ENCODE results near the gene ST7. TPM values are rescaled to one million over a fixed set of nuclear protein-coding genes. Genes with fewer than 3 reads are reported as not detected.
A peak's percentile ranks its signal among the peaks of the same experiment; 100 is the strongest.

ST7 gene
- total RNA-seq, 1 donor = 19.9 TPM

DNA sequence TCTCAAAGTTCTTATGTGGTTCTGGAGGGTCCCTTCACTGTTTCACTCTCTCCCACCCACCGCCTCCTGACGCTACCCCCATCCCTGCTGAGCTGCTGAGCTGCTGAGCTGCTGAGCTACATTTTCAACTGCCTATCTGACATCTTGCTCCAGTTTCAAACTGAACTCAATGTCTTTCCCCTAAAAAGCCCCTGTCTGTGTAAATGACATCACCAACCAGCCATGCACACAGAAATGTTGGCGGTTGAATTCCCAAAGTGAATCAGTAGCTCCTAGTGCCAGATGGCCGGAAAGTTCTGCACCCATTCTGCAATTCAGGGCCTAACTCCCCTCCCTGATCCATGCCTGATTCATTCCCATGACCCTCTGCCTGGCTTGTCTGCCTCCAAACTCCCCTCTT is 298.4 kb downstream of the ST7 start:
- peaks cover 5% of the 10 kb centered on the region for H3K27me3 ChIP-seq (ENCODE audit: insufficient read depth, low read length)
- peak overlapping the region; percentile 44 for H2AFZ ChIP-seq (ENCODE audit: low read length)
- TF ChIP-seq CTCF (IDR thresholded peaks at IDR 0.05; ENCODE audit: extremely low read depth, low read depth, low read length) = no peak
- peak overlapping the region; percentile 92 for H3K27ac ChIP-seq (ENCODE audit: low read depth, low read length)
- no peak overlapping the region for H3K4me3 ChIP-seq (ENCODE audit: insufficient read depth, low read length)
- no peaks in the 10 kb centered on the region for H4K20me1 ChIP-seq (ENCODE audit: insufficient read depth, low read length)
- H3K4me2 ChIP-seq (ENCODE audit: insufficient read depth, low read length) = peak overlapping the region; percentile 56
- H3K9me3 ChIP-seq (ENCODE audit: low read depth, low read length) = no peaks in the 10 kb centered on the region
- H3K36me3 ChIP-seq (ENCODE audit: insufficient read depth, low read length) = no peaks in the 10 kb centered on the region
- DNase-seq (ENCODE audit: insufficient read length, low spot score, missing footprints) = peak; percentile 86
- H3K79me2 ChIP-seq (ENCODE audit: insufficient read depth, low read length) = no peaks in the 10 kb centered on the region
- peaks cover 32% of the 10 kb centered on the region for H3K4me1 ChIP-seq (ENCODE audit: insufficient read depth, low read length)

DNA sequence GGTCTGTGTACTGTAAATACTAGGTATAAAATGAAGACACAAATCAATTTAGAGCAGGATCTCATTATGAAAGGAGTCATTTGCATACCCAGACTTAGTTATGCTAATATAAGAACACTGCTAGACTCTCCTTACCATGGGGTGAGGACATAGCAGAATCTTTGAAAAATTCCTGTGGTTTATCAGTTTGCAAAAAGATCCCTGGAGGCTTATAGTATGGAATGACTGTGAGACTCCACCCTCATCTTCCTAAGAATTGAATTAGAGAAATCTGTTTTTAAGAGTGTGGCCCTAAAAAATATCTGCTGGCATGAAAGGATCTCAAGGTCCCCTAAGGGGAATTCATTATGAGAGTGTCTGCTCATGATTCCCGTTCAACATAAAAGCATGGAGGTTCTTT is 306.3 kb downstream of the ST7 start:
- Histone ChIP-seq H3K27me3 (ENCODE audit: insufficient read depth, low read length) (peaks cover 40% of the 10 kb centered on the region), H3K4me3 (ENCODE audit: insufficient read depth, low read length) (no peak overlapping the region), H3K79me2 (ENCODE audit: insufficient read depth, low read length) (no peaks in the 10 kb centered on the region), H2AFZ (ENCODE audit: low read length) (no peak overlapping the region), H3K36me3 (ENCODE audit: insufficient read depth, low read length) (no peaks in the 10 kb centered on the region), H4K20me1 (ENCODE audit: insufficient read depth, low read length) (no peaks in the 10 kb centered on the region), H3K27ac (ENCODE audit: low read depth, low read length) (no peak overlapping the region), H3K4me1 (ENCODE audit: insufficient read depth, low read length) (peaks cover 13% of the 10 kb centered on the region), H3K4me2 (ENCODE audit: insufficient read depth, low read length) (peak overlapping the region; percentile 22), H3K9me3 (ENCODE audit: low read depth, low read length) (no peaks in the 10 kb centered on the region)
- DNase-seq (ENCODE audit: insufficient read length, low spot score, missing footprints) = no peak
- TF ChIP-seq CTCF (IDR thresholded peaks at IDR 0.05; ENCODE audit: extremely low read depth, low read depth, low read length) = no peak

- Histone ChIP-seq H3K27me3 (ENCODE audit: insufficient read depth, low read length) (peaks cover 27% of the 10 kb centered on the region), H3K4me3 (ENCODE audit: insufficient read depth, low read length) (no peak overlapping the region), H2AFZ (ENCODE audit: low read length) (no peak overlapping the region), H3K4me2 (ENCODE audit: insufficient read depth, low read length) (no peak overlapping the region), H3K79me2 (ENCODE audit: insufficient read depth, low read length) (no peaks in the 10 kb centered on the region), H3K9me3 (ENCODE audit: low read depth, low read length) (no peaks in the 10 kb centered on the region), H3K27ac (ENCODE audit: low read depth, low read length) (no peak overlapping the region), H4K20me1 (ENCODE audit: insufficient read depth, low read length) (no peaks in the 10 kb centered on the region), H3K36me3 (ENCODE audit: insufficient read depth, low read length) (no peaks in the 10 kb centered on the region), H3K4me1 (ENCODE audit: insufficient read depth, low read length) (peaks cover 13% of the 10 kb centered on the region)
- no peak for TF ChIP-seq CTCF (IDR thresholded peaks at IDR 0.05; ENCODE audit: extremely low read depth, low read depth, low read length)
- DNase-seq (ENCODE audit: insufficient read length, low spot score, missing footprints) = no peak
Measured at GRCh38 chr7:117262546-117262945, 309.2 kb downstream of the ST7 start.

DNA sequence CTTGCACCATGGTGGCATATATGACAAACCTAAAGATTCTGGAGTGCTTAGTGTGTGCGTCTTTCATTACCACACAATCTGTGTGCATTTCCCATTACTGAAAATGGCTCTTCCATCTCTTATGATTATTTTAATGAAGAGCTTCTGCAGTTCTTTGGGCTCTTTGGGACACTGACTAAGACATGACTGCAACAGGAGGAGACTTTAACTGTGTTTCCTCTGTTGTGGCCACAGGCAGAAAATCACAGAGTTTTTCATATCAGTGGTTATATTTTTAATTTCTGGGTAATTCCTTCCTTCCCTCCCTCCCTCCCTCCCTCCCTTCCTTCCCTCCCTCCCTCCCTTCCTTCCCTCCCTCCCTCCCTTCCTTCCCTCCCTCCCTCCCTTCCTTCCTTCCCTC is 311.4 kb downstream of the ST7 start:
- no peaks in the 10 kb centered on the region for H3K36me3 ChIP-seq (ENCODE audit: insufficient read depth, low read length)
- no peak for TF ChIP-seq CTCF (IDR thresholded peaks at IDR 0.05; ENCODE audit: extremely low read depth, low read depth, low read length)
- no peak overlapping the region for H2AFZ ChIP-seq (ENCODE audit: low read length)
- no peak for DNase-seq (ENCODE audit: insufficient read length, low spot score, missing footprints)
- no peaks in the 10 kb centered on the region for H3K79me2 ChIP-seq (ENCODE audit: insufficient read depth, low read length)
- no peaks in the 10 kb centered on the region for H3K9me3 ChIP-seq (ENCODE audit: low read depth, low read length)
- H3K4me3 ChIP-seq (ENCODE audit: insufficient read depth, low read length) = no peak overlapping the region
- H4K20me1 ChIP-seq (ENCODE audit: insufficient read depth, low read length) = no peaks in the 10 kb centered on the region
- no peak overlapping the region for H3K4me2 ChIP-seq (ENCODE audit: insufficient read depth, low read length)
- peaks cover 22% of the 10 kb centered on the region for H3K27me3 ChIP-seq (ENCODE audit: insufficient read depth, low read length)
- no peak overlapping the region for H3K27ac ChIP-seq (ENCODE audit: low read depth, low read length)
- H3K4me1 ChIP-seq (ENCODE audit: insufficient read depth, low read length) = peaks cover 11% of the 10 kb centered on the region

Data from osteoblast (primary cell).